Tibial artery (tissue), 4 donors: ENCODE data around the gene MEX3D.

Experiments
- DNase-seq, 2 donors: peaks; one replicate each; pipeline ENCODE4 v3.0.0-alpha.2; 2019
- H3K27ac ChIP-seq, 2 donors: fragments of 200-600 bp; sonication (generic) in 1 of 2; 1 replicate in 1 of 2; 2 replicates in 1 of 2; pipeline ENCODE4 v1.5.1; 2018 to 2019; ENCODE audit warnings: mild to moderate bottlenecking in 1 of 2
- H3K27me3 ChIP-seq, 2 donors: fragments of 200-600 bp; sonication (generic) in 1 of 2; one replicate each; pipeline versions ENCODE4 v1.5.1 to v1.6.0; 2016 to 2019
- H3K36me3 ChIP-seq, 3 donors: fragments of 200-600 bp; sonication (generic) in 2 of 3; one replicate each; pipeline ENCODE4 v1.5.1; 2016 to 2019; ENCODE audit warnings: mild to moderate bottlenecking in 2 of 3
- H3K4me1 ChIP-seq, 4 donors: fragments of 200-600 bp; sonication (generic) in 2 of 4; 1 replicate in 3 of 4; 2 replicates in 1 of 4; pipeline ENCODE4 v1.5.1; 2016 to 2019
- H3K4me3 ChIP-seq, 2 donors: fragments of 200-600 bp; sonication (generic) in 1 of 2; 1 replicate in 1 of 2; 2 replicates in 1 of 2; pipeline ENCODE4 v1.5.1; 2018 to 2019; ENCODE audit warnings: mild to moderate bottlenecking in 2 of 2
- H3K9me3 ChIP-seq, 3 donors: fragments of 200-600 bp; sonication (generic) in 1 of 3; one replicate each; pipeline ENCODE4 v1.5.1; 2016 to 2019
- CTCF ChIP-seq, 2 experiments: fragments of 200-600 bp in 1 of 2; fragments of 450-650 bp in 1 of 2; IDR thresholded peaks; one replicate each; pipeline ENCODE4 v1.5.1; 2017 to 2019; ENCODE audit warnings: antibody characterized with exemption in 2 of 2, mild to moderate bottlenecking in 1 of 2, moderate library complexity in 1 of 2
- intact Hi-C: fragments of 100-400 bp; cut with DNase I; formaldehyde crosslinking; loops from one replicate; pipeline ENCODE4 v1.15.0; 2023; ENCODE audit warnings: low total_unique reads

Gene MEX3D

GRCh38 chr19:1613146-1613545 is 45.0 kb upstream of the MEX3D start:
- peaks cover 49 to 92% (median 57%) of the 10 kb centered on the region in 3 donors for H3K36me3 ChIP-seq

GRCh38 chr19:1612114-1613086 is 44.3 kb upstream of the MEX3D start:
- no peak for TF ChIP-seq CTCF (IDR thresholded peaks at IDR 0.05)
- Histone ChIP-seq H3K27me3 (no peaks in the 10 kb centered on the region), H3K4me3 (no peak overlapping the region), H3K36me3 (peaks cover 49 to 84% (median 57%) of the 10 kb centered on the region in 3 donors), H3K27ac (no peak overlapping the region), H3K9me3 (no peaks in the 10 kb centered on the region), H3K4me1 (no peaks in the 10 kb centered on the region)
- intact Hi-C loops = no loop called here
- DNase-seq = no peak

More at GRCh38 chr19:1613146-1613545, 45.0 kb upstream of the MEX3D start:
- DNase-seq = no peak
- intact Hi-C loops = no loop called here
- Histone ChIP-seq H3K4me1 (peaks cover 0 to under 1% (median 0%) of the 10 kb centered on the region in 4 donors), H3K27me3 (no peaks in the 10 kb centered on the region), H3K4me3 (no peak overlapping the region), H3K27ac (no peak overlapping the region), H3K9me3 (no peaks in the 10 kb centered on the region)
- TF ChIP-seq CTCF (IDR thresholded peaks at IDR 0.05) = no peak

GRCh38 chr19:1611353-1611752 is 43.2 kb upstream of the MEX3D start:
- TF ChIP-seq CTCF (IDR thresholded peaks at IDR 0.05) = no peak
- Histone ChIP-seq H3K4me3 (no peak overlapping the region), H3K27me3 (no peaks in the 10 kb centered on the region), H3K4me1 (peaks cover 0 to 8% (median 6%) of the 10 kb centered on the region in 4 donors), H3K36me3 (peaks cover 49 to 75% (median 57%) of the 10 kb centered on the region in 3 donors), H3K27ac (no peak overlapping the region), H3K9me3 (no peaks in the 10 kb centered on the region)
- no peak for DNase-seq
- intact Hi-C loops = no loop called here

- no peaks in the 10 kb centered on the region for H3K27me3 ChIP-seq
- TF ChIP-seq CTCF (IDR thresholded peaks at IDR 0.05) = no peak
- no peak overlapping the region for H3K4me3 ChIP-seq
- peaks cover 0 to 12% (median 10%) of the 10 kb centered on the region in 4 donors for H3K4me1 ChIP-seq
- H3K36me3 ChIP-seq = peaks cover 47 to 67% (median 53%) of the 10 kb centered on the region in 3 donors
- intact Hi-C loops = no loop called here
- no peak for DNase-seq
- no peaks in the 10 kb centered on the region for H3K9me3 ChIP-seq
- H3K27ac ChIP-seq = no peak overlapping the region
Measured at GRCh38 chr19:1610579-1610978, 42.5 kb upstream of the MEX3D start.

- no peaks in the 10 kb centered on the region for H3K27me3 ChIP-seq
- no peak overlapping the region for H3K27ac ChIP-seq
- intact Hi-C loops = no loop called here
- H3K9me3 ChIP-seq = no peaks in the 10 kb centered on the region
- H3K4me1 ChIP-seq = peaks cover 0 to 13% (median 10%) of the 10 kb centered on the region in 4 donors
- no peak overlapping the region for H3K4me3 ChIP-seq
- peaks cover 40 to 60% (median 46%) of the 10 kb centered on the region in 3 donors for H3K36me3 ChIP-seq
- no peak for TF ChIP-seq CTCF (IDR thresholded peaks at IDR 0.05)
- DNase-seq = no peak
Measured at GRCh38 chr19:1609680-1610474, 41.8 kb upstream of the MEX3D start.
